DLD1 (cell line): ENCODE measurements around the gene ATP5F1D.
"Not testable (repeated sequence)": the region's sequence is repeated elsewhere in the genome, so short reads cannot be mapped to it uniquely, and the experiment has no call there.

ENCODE experiments used
- in situ Hi-C: cut with HindIII; loops from 2 replicates; pipeline ENCODE4 v1.10.0; 2017; ENCODE audit warnings: low sequenced_read_pairs

Gene ATP5F1D

DNA sequence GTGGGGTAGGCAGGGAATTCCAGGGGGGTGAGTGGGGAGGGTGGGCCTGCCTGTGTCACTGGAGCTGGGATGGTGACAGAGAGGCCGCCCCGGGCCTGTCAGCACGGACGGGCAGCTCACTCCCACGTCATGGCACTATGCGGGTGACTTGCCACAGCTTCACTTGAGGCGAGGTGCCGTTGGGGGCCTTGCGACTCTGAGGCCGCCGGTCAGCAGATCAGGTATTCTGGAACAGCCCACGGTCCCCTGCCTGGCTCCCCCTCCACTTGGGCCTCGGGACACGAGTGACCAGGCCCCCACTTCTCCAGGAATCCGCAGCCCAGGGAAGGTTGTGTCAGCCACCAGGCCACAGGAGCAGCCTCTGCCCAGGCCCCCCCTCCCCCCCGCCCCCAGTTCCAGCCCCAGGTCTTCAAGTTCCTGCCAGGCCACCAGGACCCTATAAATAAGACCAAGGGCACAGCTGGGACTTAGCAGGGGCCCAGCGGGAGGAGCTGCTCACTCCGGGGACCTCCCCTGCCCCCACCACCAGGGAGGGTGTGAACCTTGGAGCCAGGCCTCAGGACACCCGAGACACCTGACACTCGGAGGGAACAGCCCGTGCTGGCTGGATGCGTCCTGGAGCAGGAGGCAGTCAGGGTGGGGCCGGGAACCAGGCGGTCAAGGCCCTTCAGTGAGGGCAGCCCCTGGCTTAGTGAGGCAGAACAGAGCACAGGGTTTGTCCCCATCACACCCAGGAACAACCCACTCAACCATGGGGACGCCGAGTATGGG, 4.1 kb downstream of the ATP5F1D start:
- in situ Hi-C loops: no loop called here

DNA sequence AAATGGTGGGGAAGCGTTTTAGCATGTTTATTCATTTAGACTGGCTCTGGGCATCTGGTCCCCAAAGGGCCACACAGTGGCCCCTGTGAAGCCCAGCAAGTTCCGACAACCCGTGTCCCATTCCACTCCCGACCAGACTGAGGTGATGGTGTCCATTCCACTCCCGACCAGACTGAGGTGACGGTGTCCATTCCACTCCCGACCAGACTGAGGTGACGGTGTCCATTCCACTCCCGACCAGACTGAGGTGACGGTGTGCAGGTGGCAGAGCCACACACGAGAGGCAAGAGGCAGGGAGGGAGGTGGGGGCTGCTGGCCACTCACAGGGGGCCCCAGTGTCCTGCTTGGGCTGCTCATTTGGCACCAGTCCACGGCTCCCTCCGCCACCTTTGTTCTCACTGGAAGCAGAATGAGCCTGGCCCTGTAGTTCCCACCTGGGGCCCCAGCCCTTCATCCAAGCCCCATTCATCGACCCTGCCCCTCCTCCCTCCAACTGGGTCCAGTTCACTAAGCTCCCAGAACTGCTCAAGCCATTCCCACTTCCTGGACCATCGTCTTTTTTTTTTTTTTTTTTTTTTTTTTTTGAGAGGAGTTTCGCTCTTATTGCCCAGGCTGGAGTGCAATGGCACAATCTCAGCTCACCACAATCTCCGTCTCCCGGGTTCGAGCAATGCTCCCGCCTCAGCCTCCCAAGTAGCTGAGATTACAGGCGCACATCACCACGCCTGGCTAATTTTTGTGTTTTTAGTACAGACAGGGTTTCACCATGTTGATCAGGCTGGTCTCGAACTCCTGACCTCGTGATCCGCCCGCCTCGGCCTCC, 4.9 kb downstream of the ATP5F1D start:
- in situ Hi-C loops: not testable (repeated sequence)

DNA sequence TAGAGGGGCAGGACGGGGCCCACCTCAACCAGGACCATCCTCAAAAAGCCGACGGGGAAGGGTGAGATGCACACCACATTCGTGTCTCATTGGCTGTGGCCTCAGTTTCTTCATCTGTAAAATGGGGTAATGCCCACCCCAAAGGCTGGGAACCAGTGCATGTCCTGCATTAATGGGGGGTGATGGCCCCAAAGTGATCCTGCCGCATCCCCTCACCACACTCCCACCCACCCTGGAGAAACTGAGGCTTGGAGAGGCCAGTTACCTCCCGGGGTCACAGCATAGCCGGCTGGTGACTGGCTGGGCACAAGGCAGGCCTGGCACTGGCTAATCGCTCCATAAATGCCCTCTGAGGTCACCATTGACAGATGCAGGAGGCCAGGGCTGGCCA, 6.2 kb downstream of the ATP5F1D start:
- in situ Hi-C loops: no loop called here

DNA sequence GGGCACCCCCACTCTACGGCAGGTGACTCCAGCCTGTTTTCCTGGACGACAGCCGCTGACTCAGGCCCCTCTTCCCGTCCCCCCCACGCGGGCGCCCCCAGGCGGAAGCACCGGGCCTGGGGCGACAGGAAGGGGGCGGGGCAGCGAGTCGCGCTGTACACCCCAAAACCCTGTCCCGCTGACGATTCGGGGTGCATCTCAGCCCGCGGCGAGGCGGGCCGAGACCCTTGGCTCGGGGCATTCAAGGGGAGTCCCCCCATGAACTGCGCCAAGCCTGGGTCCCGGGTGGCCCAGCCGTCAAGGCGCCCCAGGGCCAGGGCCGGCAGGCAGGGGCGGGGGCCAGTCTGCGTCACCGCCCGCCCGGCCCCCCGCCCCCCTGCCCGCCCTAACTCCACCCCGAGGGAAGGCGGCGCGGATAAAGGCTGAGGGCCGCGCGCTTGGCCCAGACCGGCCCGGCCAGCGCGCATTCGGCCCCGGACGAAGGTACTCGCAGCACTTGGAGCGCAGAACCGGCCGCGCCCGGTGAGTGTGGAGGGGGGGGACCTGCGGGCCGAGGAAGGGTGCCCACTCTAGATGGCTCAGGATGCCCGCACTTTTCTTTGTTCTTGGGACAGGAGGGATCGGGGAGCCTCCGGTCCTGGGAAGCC, 6.7 kb downstream of the ATP5F1D start, which contains the start of gene MIDN:
Gene MIDN (plus strand): TSS at position 445 of the 647 bp plus-strand sequence. CDS start 1,714 bp downstream, outside the sequence.
- in situ Hi-C loops: no loop called here

DNA sequence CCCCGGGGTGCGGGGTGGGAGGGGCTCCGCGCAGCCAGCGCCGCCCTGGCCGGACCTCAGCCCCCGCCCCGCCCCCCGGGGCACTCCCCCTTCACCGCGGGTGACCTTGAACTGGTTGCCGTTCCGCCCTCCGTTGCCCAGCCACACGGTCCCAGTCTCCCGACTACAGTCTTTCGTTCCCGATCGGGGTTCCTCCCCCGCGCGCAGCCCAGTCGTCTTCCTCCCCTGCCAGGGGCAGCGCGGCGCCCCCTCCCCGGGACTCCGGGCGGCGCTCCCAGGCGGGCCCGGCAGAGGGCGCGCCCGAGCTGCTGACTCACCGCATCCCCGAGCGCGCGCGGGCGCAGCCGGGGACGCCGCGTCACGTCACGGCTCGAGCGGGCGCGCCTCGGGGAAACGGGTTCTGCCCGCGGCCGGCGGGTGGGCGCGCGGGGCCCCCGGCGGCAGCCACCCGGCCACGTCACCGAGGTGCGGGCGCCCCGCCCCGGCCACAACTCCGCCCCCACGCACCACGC, 7.3 kb downstream of the ATP5F1D start:
- in situ Hi-C loops: no loop called here

DNA sequence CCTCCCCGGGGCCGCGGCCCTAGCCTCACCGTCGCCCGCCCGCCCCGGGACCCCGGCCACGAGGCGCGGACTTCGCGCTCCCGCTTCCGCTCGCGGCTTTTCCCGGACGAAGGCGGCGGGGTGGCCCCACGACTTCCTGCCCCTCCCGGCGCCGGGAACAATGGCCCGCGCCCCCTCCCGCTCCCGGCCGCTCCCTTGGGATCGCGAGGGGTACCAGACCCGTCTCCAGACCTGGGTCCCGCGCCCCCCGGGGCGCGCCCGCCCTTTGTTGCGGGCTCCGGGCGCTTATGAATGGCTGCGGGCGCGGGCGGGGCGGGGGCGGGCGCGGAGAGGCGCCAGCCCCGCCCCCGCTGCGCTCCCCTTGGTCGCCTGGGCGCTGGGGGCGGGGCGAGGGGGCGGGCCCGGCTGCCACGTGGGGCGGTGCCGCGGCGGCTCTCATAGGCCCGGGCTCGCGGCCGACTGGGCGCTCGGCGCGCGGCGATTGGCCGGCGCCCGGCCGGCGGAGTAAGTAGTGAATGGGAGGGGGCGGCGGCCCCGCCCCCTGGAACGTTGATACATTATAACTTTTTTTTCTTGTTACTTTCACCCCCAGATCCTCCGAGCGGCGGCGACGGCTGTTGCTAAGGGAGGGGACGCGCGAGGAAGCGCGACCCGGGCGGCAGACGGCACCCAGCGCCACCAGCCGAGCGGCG, 7.9 kb downstream of the ATP5F1D start:
- in situ Hi-C loops: no loop called here

DNA sequence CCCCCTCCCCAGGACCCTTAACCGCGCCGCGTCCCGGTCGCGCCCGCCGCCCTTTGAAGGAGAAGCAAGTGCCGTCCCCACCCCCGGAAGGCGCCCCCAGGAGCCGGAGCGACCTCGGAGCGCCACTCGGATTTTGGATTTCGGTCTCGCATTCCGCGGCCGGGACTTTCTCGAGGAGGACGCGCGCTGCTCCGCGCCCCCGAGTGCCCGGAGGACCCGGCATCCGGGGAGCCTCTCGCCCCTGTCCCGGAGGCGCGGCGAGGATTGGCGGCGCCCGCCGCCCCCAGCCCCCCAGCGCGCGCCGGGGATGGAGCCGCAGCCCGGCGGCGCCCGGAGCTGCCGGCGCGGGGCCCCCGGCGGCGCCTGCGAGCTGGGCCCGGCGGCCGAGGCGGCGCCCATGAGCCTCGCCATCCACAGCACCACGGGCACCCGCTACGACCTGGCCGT, 8.5 kb downstream of the ATP5F1D start:
- in situ Hi-C loops: no loop called here

DNA sequence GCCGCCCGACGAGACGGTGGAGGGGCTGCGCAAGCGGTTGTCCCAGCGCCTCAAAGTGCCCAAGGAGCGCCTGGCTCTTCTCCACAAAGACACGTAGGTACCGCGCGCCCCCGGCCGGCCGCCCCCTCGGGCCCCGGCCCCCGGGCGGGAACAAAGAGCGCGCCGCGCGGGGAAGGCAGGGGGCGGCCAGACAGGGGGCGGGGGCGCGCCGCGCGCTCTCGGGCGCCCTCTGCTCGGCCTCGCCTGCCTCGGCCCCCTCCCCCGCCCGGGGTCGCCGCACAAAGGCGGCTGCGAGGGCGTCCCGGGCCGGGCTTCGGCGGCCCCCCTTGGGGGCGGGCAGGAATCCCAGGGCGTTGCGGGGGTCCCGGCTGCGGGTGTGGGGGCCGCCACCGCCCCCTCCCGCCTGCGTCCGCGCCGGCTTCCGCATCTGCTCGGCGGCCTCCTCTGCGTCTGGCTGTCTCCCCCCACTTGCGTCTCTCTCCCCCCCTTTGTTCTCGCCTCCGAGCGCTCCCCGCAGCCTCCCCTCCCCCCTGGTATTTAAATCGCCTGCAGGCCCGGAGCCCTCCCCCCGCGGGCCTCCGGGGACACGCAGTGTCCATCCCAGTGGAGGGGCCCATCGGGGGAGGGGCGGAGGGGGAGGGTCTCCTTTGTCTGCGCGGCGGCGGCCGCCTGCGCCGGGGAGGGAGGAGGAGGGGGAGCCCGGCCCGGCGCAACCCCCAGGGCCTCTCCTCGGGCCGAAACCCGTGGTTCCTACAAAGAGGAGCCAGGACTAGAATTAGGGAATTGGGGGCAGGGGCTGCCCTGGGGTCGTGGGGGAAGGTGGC, 9.1 kb downstream of the ATP5F1D start:
- in situ Hi-C loops: no loop called here

DNA sequence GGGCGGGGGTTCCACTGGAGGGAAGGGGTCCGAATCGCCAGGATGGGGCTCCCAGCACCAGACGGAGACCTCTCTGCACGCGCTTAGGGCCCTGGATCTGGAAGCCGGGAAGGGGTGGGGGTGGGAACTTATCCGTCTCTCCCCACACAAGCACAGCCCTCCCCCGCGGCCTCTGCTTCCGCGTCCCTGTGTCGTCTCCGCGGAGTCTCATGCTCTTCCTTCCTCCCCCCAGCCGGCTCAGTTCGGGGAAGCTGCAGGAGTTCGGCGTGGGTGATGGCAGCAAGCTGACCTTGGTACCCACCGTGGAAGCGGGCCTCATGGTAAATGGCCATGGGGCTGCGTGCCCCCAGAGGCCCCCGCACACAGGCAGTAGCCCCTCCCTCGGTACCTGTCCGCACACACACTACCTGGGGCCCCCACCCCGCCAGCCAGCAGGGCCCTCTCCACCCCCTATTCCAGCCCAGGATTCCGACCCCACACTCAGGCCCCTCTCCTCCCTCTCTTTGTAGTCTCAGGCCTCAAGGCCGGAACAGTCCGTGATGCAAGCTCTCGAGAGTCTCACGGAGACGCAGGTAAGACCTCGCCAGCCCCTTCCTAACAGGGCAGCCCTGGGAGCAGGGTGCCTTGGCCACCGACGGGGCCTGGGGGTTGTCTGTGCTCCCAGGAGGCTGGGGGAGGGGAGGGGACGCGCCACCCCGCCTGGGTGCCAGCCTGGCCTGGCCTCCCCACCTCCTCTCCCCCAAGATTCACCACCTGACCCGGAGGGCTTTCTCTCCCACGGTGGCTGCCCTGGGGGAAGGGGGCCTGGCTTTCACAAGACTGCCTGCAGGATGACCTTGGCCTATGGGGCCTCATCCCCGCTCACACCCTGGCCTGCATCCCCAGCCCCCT, 10.0 kb downstream of the ATP5F1D start:
- in situ Hi-C loops: no loop called here

DNA sequence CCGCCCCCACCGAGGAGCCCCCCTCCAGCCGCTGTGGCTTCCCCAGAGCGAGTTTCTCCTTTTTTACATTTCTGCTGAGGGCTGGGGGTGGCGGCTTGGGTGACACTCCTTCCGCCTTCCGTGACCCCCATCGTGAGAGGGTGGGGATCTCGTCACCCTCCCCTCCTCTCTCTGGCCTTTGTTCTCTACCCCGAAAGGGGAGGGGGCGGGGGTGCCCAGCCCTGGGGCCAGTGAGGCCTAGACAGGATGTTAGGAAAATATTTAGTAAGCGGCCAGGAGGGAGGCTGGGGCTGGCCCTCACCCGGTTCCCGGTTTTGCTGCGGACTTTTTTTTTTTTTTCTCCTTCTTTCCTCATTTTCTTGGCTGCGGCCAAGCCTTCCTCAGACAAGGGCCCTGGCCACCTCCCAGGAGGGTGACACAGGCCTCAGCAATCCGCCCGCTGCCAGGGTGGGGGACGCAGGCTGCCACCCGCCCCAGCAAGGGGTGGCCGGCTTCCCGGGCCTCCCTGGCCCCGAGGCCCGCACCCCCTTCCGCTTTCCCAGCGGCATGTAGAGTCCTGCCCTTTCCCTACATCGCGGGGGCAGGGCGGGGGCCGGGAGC, 10.8 kb downstream of the ATP5F1D start:
- in situ Hi-C loops: no loop called here

DNA sequence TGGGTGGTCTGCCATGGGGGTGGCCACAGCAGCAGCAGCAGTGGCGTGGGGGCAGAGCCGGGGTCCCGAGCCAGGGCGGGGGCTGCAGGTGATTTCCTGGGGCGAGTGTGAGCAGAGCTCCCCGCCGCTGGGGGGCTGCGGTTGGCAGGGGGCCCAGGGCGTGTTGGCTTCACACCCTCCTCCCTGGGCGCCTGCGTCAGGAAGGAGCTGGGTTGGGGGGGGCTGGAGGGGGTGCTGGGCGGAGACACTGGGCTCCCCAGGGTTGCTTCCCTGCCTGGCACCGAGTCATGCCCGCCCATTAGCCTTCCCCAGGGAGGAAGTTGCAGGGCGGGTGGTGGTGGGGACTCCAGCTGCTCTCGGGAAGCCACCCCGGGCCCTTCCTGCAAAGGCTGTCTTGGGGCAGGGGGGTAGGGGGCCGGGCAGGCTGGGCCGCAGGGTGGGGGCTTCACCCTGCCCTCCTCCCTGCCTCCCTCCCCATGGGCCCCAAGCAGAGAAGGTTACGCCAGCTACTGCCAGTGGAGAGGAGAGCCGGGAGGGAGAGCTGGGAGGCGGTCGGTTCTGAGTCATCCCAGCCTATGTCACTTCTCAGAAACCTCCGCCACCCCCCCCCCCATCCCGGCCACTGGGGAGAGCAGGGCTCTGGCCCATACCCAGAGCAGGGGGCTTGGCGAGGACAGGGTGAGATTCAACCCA, 11.4 kb downstream of the ATP5F1D start:
- in situ Hi-C loops: no loop called here

DNA sequence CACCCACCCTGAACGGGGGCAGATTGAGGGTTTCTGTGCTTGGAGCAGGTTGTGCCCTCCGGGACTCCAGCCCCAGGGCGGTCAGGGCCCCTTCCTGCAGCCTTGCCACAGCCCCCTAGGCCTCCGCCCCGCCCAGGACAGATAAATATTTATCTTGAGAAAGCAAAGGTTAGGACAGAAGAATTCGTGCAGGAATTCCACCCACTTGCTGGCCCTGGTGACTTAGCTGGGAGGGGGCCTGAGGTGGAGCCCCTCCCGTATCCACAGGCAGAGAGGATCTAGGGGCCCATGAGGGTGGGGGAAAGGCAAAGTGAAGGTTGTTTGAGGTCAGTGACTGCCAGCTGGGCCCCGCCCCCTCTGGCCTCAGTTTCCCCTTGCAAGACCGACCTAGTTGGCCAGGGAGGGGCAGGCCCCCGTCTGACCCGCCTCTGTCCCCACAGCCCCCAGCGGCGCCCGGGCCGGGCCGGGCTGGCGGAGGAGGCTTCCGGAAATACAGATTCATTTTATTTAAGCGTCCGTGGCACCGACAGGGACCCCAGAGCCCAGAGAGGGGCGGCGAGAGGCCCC, 12.0 kb downstream of the ATP5F1D start:
- in situ Hi-C loops: no loop called here

DNA sequence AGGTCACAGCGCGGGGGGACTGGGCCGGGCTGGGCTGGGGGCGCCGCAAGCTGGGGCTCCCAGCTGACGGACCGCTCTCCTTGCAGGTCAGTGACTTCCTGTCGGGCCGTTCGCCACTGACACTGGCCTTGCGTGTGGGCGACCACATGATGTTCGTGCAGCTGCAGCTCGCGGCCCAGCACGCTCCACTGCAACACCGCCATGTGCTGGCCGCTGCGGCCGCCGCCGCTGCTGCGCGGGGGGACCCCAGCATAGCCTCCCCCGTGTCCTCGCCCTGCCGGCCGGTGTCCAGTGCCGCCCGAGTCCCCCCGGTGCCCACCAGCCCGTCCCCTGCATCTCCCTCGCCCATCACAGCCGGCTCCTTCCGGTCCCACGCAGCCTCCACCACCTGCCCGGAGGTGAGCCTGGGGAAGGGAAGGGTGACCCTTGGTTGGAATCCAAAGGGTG, 12.6 kb downstream of the ATP5F1D start:
- in situ Hi-C loops: no loop called here

DNA sequence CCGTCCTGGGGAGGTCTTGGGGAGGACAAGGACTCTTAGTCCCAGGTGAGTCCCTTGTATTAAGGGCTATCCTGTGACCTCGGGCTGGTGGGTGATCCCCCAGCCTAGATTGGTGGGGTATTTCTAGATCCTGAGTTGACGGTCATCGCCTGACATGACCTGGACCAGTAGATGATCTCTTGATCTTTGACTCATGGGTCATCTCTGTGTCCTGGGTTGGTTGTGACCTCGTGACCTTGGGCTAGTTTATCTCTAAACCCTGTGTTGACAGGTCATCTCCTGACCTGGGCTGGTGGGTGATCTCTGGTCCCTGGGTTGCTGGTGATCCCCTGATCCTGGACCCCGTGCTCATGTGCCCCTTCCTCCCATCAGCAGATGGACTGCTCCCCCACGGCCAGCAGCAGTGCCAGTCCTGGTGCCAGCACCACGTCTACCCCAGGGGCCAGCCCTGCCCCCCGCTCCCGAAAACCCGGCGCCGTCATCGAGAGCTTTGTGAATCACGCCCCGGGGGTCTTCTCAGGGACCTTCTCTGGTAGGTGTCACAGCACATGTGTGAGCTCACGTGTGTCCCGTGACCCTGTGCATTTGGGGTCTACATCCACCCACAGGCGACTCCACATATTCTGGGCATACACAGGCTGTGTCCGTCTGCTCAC, 13.1 kb downstream of the ATP5F1D start:
- in situ Hi-C loops: no loop called here

DNA sequence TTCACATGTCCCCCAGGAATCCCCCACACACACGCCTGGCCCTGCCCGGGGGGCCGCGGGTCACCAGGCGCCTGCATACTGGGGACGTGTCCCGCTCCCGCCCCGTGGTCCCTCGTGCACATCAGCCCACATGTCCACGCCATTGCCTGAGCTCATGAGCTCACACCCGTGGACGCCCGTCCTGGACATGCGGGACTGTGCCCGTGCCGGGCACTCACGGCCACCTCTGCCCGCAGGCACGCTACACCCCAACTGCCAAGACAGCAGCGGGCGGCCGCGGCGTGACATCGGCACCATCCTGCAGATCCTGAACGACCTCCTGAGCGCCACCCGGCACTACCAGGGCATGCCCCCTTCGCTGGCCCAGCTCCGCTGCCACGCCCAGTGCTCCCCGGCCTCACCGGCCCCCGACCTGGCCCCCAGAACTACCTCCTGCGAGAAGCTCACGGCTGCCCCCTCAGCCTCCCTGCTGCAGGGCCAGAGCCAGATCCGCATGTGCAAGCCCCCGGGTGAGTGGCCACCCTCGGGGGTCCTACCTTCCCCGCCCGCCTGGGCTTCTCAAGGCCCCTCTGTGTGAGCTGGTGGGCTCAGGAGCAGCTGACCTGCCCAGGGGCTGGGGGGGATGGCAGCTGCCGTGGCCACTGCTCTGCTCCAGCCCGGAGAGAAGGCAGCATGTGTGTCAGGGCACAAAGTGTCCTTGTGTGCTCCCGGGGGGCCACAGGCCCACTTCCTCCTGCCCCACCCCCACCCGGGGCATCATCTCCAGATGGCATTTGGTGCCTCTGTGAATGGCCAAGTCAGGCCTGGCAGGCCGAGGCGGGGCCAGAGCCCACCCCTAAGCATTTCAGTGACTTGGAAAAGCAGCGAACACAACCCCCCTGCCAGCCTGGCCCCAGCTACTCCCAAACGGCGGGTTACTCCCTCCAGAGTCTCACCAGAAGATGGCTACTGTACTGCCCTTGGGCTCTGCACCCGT, 13.9 kb downstream of the ATP5F1D start:
- in situ Hi-C loops: no loop called here
